Heart left ventricle (tissue), 16 donors: ENCODE measurements around the gene EFNA5. TPM values are rescaled to one million over a fixed set of nuclear protein-coding genes. Genes with fewer than 3 reads are reported as not detected.

Experiments
- ATAC-seq, 4 donors: fragments of 200-7000 bp; cut with Tn5 transposase; one replicate each; pipeline ENCODE4 v1.9.1; 2020 to 2022; ENCODE audit warnings: moderate library complexity in 4 of 4, mild to moderate bottlenecking in 3 of 4, moderate number of reproducible peaks in 1 of 4
- DNase-seq, 5 donors: peaks; one replicate each; pipeline ENCODE4 v3.0.0-alpha.2; 2020
- H3K27ac ChIP-seq, 12 donors: fragments of 200-600 bp; sonication (generic) in 4 of 12; one replicate each; pipeline versions ENCODE4 v1.5.0 to v1.8.0; 2016 to 2022; ENCODE audit warnings: mild to moderate bottlenecking in 2 of 12
- H3K27me3 ChIP-seq, 9 donors: fragments of 200-600 bp; sonication (generic) in 2 of 9; one replicate each; pipeline versions ENCODE4 v1.5.1 to v1.8.0; 2016 to 2022; ENCODE audit warnings: mild to moderate bottlenecking in 3 of 9
- H3K36me3 ChIP-seq, 9 donors: fragments of 200-600 bp; sonication (generic) in 2 of 9; one replicate each; pipeline versions ENCODE4 v1.5.0 to v1.8.0; 2018 to 2022; ENCODE audit warnings: mild to moderate bottlenecking in 2 of 9
- H3K4me1 ChIP-seq, 12 donors: fragments of 200-600 bp; sonication (generic) in 4 of 12; one replicate each; pipeline versions ENCODE4 v1.5.0 to v1.8.0; 2016 to 2022; ENCODE audit warnings: mild to moderate bottlenecking in 3 of 12
- H3K4me3 ChIP-seq, 12 donors: fragments of 200-600 bp; sonication (generic) in 4 of 12; one replicate each; pipeline versions ENCODE4 v1.5.0 to v1.8.0; 2017 to 2022; ENCODE audit warnings: mild to moderate bottlenecking in 9 of 12, moderate library complexity in 4 of 12
- H3K9me3 ChIP-seq, 12 donors: fragments of 200-600 bp; sonication (generic) in 4 of 12; one replicate each; pipeline versions ENCODE4 v1.5.0 to v1.8.0; 2016 to 2022; ENCODE audit warnings: mild to moderate bottlenecking in 1 of 12
- CTCF ChIP-seq, 12 donors: fragments of 200-600 bp; sonication (generic) in 4 of 12; IDR thresholded peaks; one replicate each; pipeline versions ENCODE4 v1.5.0 to v1.8.0; 2018 to 2022; ENCODE audit warnings: antibody characterized with exemption in 12 of 12, mild to moderate bottlenecking in 5 of 12
- POLR2A ChIP-seq, 2 donors: fragments of 450-650 bp; IDR thresholded peaks; one replicate each; pipeline ENCODE4 v1.6.1; 2017; ENCODE audit warnings: antibody characterized with exemption in 2 of 2, mild to moderate bottlenecking in 2 of 2, moderate library complexity in 2 of 2
- WGBS, 4 donors: extraction: QIAGEN DNeasy Blood & Tissue Kit in 2 of 4; methylation state at CpG; one replicate each; pipeline versions ENCODE4 v1.1.5 to v1.1.7; 2013 to 2018; 5-methylcytosine and 5-hydroxymethylcytosine counted together
- intact Hi-C, 10 donors: fragments of 100-400 bp; cut with DNase I; formaldehyde crosslinking; loops; one replicate each; pipeline versions ENCODE4 v1.11.1 to v1.14.2; 2022
- polyA plus RNA-seq, 2 donors: library from polyadenylated mRNA; stranded (reverse); fragments of 200-250 nt; gene quantifications; one replicate each; pipeline ENCODE4 v1.2.3, GENCODE V29; 2013
- total RNA-seq, 9 donors: library from RNA; depleted of rRNA in 2 of 9; stranded (reverse); fragments of >200 nt in 2 of 9; fragmentation: NEBNext Ultra II Directional in 3 of 9; extraction: Animal tissue kit (Norgen Biotek cat#: 25700) in 3 of 9; gene quantifications; one replicate each; pipeline versions ENCODE4 v1.1.0 to v1.2.4, GENCODE V29; 2016 to 2023
- donor health status: ischemic (EF 13 %, LVEDD 7.1; RV severe dilation, severe dysfunction).
- donor health status: healthy with polysubstance abuse.
- donor health status: DM: no; HTN: yes; CAD: no.
- donor health status: DM: no; HTN: no; CAD: no.
- donor health status: ischemic (EF 25% LVEDD 6.9; RV normal size, moderate dysfunction).
- donor health status: ischemic (EF 25% LVEDD 5.7; RV mildly dilated, moderate dysfunction).
- donor health status: healthy.
- donor health status: DM: yes; HTN: yes; CAD: no.
- donor health status: ischemic (EF 35%, LVEDD 5.7; RV mildly dilated, moderate dysfunction).
- donor health status: nonischemic (EF 11% LVEDD 7.7; RV severe dilation, severe dysfunction).
- donor health status: DM: yes; HTN: yes; CAD: no.
- donor health status: PGD.
- donor health status: ischemic (EF 29% LVEDD 5.4; RV normal size, mild dysfunction).
- donor health status: nonischemic (EF 23%, LVEDD 6.1; RV moderate dilation, normal function).

EFNA5 gene
- total and polyA plus RNA-seq, 11 donors: 6.1 to 58.4 (median 28.3) TPM

DNA sequence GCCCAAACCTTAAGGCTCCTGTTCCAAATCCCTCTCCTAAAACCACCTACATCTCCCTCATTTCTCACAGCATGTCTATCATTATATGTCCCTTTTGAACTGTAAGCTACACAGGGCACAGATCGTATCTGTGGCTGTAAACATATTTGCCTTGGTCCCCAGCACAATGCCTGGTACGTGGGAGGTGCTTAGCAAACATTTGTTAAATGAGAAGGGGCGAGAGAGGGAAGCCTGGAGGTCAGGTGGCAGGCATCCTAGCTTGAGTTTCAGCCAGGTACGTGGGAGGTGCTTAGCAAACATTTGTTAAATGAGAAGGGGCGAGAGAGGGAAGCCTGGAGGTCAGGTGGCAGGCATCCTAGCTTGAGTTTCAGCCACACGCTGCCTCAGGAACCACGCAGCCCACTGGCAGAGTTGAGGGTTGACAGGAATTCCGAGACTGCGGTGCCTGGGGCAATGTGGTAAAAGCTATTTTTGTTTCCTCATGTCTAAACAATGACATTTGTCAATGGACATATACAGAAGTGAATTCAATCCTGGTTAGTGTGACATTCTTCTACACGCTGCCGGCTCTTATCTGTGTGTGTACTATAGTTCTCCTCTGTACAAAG is 113.6 kb downstream of the EFNA5 start:
- Histone ChIP-seq H3K27ac (peak overlapping the region in 11 of 12 donors; percentile 45 to 89 (median 74)), H3K27me3 (no peaks in the 10 kb centered on the region), H3K4me3 (no peak overlapping the region), H3K9me3 (no peaks in the 10 kb centered on the region), H3K36me3 (no peaks in the 10 kb centered on the region), H3K4me1 (peaks cover 0 to 36% (median 2%) of the 10 kb centered on the region in 12 donors)
- 32 to 41% (median 33%) methylated on average over 11 of the region's 11 CpGs for WGBS, 4 donors
- DNase-seq (peak in 4 of 5 donors; percentile 55 to 75 (median 68)), ATAC-seq (peak; percentile 84 to 94 (median 86))
- intact Hi-C loops: loop anchor here in 1 of 10 donors (5.0 kb wide), 1 partner anchor 340 kb away; no protein-coding TSS in a partner anchor
- TF ChIP-seq CTCF (IDR thresholded peaks at IDR 0.05) (no peak), POLR2A (IDR thresholded peaks at IDR 0.05) (no peak)

GRCh38 chr5:107556575-107556974 is 114.2 kb downstream of the EFNA5 start:
- 95 to 99% (median 96%) methylated on average over 7 of the region's 7 CpGs for WGBS, 4 donors
- Histone ChIP-seq H3K9me3 (no peaks in the 10 kb centered on the region), H3K36me3 (no peaks in the 10 kb centered on the region), H3K4me1 (peaks cover 0 to 37% (median 2%) of the 10 kb centered on the region in 12 donors), H3K27me3 (no peaks in the 10 kb centered on the region), H3K4me3 (no peak overlapping the region), H3K27ac (peak overlapping the region in 10 of 12 donors; percentile 55 to 89 (median 76))
- intact Hi-C loops: loop anchor here in 1 of 10 donors (5.0 kb wide), 1 partner anchor 339 kb away; no protein-coding TSS in a partner anchor
- ATAC-seq (no peak), DNase-seq (no peak)
- TF ChIP-seq POLR2A (IDR thresholded peaks at IDR 0.05): no peak
- TF ChIP-seq CTCF (IDR thresholded peaks at IDR 0.05): no peak

GRCh38 chr5:107555425-107556090 is 115.2 kb downstream of the EFNA5 start:
- no peaks in the 10 kb centered on the region for H3K36me3 ChIP-seq
- WGBS, 4 donors: 74 to 80% (median 76%) methylated on average over 4 of the region's 4 CpGs
- no peak overlapping the region for H3K4me3 ChIP-seq
- DNase-seq (no peak), ATAC-seq (no peak)
- peak overlapping the region in 5 of 12 donors; percentile 7 to 84 (median 54) for H3K27ac ChIP-seq
- intact Hi-C loops: loop anchor here in 1 of 10 donors (5.0 kb wide), 1 partner anchor 338 kb away; no protein-coding TSS in a partner anchor
- no peaks in the 10 kb centered on the region for H3K27me3 ChIP-seq
- TF ChIP-seq POLR2A (IDR thresholded peaks at IDR 0.05) (no peak), CTCF (IDR thresholded peaks at IDR 0.05) (no peak)
- H3K4me1 ChIP-seq: peaks cover 0 to 47% (median 4%) of the 10 kb centered on the region in 12 donors
- H3K9me3 ChIP-seq: no peaks in the 10 kb centered on the region

- Histone ChIP-seq H3K27me3 (no peaks in the 10 kb centered on the region), H3K4me3 (no peak overlapping the region), H3K9me3 (no peaks in the 10 kb centered on the region), H3K4me1 (peaks cover 0 to 49% (median 4%) of the 10 kb centered on the region in 12 donors), H3K36me3 (no peaks in the 10 kb centered on the region), H3K27ac (peak overlapping the region in 7 of 12 donors; percentile 23 to 55 (median 32))
- no peak for TF ChIP-seq CTCF (IDR thresholded peaks at IDR 0.05)
- TF ChIP-seq POLR2A (IDR thresholded peaks at IDR 0.05): no peak
- WGBS, 4 donors: 42 to 56% (median 52%) methylated on average over 7 of the region's 7 CpGs
- peak in 3 of 4 donors; percentile 36 to 77 (median 55) for ATAC-seq
- DNase-seq: peak in 1 of 5 donors; percentile 31
- intact Hi-C loops: loop anchor here in 1 of 10 donors (5.0 kb wide), 1 partner anchor 338 kb away; no protein-coding TSS in a partner anchor
Observed at GRCh38 chr5:107554776-107555424, 115.8 kb downstream of the EFNA5 start.
